ENCODE measurements around the gene ACAA1.
"Not testable (repeated sequence)": the region's sequence is repeated elsewhere in the genome, so short reads cannot be mapped to it uniquely, and the experiment has no call there.

ACAA1 gene

GRCh38 chr3:38099518-38099917, 37.4 kb downstream of the ACAA1 start:
- no peak for DNase-seq

GRCh38 chr3:38098376-38098723, 38.6 kb downstream of the ACAA1 start:
- no peak for DNase-seq

GRCh38 chr3:38097446-38098375, 39.2 kb downstream of the ACAA1 start:
- DNase-seq: no peak

- no peak for DNase-seq
Measured at GRCh38 chr3:38095669-38096483, 41.1 kb downstream of the ACAA1 start.

- DNase-seq: no peak
Measured at GRCh38 chr3:38094999-38095398, 41.9 kb downstream of the ACAA1 start.

GRCh38 chr3:38090453-38090852, 46.5 kb downstream of the ACAA1 start:
- no peak for DNase-seq

GRCh38 chr3:38089163-38089562, 47.8 kb downstream of the ACAA1 start:
- no peak for DNase-seq

- DNase-seq: no peak
Measured at GRCh38 chr3:38088126-38089078, 48.5 kb downstream of the ACAA1 start.

- not testable (repeated sequence) for DNase-seq
Measured at GRCh38 chr3:38087278-38087677, 49.6 kb downstream of the ACAA1 start.

GRCh38 chr3:38086496-38086895, 50.4 kb downstream of the ACAA1 start:
- no peak for DNase-seq

- no peak for DNase-seq
Measured at GRCh38 chr3:38085943-38086324, 51.0 kb downstream of the ACAA1 start.

GRCh38 chr3:38085311-38085942, 51.5 kb downstream of the ACAA1 start:
- DNase-seq: no peak

- no peak for DNase-seq
Measured at GRCh38 chr3:38084334-38085310, 52.3 kb downstream of the ACAA1 start.

GRCh38 chr3:38083871-38084333, 53.0 kb downstream of the ACAA1 start:
- no peak for DNase-seq

GRCh38 chr3:38083254-38083653, 53.7 kb downstream of the ACAA1 start:
- not testable (repeated sequence) for DNase-seq

GRCh38 chr3:38082296-38082695, 54.6 kb downstream of the ACAA1 start:
- not testable (repeated sequence) for DNase-seq

GRCh38 chr3:38077073-38077472, 59.9 kb downstream of the ACAA1 start:
- not testable (repeated sequence) for DNase-seq

Data from NCI-H1694 (cell line).